Measurements from ENCODE around the gene DTX2.
"Not testable (repeated sequence)": the region's sequence is repeated elsewhere in the genome, so short reads cannot be mapped to it uniquely, and the experiment has no call there.

Gene DTX2

GRCh38 chr7:76461464-76462101 is at the start of gene DTX2:
TSS of gene DTX2 (plus strand) at chr7:76461709. CDS start at chr7:76480510, 18,801 bp downstream.
- DNase-seq (ENCODE audit: low read depth); in situ Hi-C loops (cut with HindIII; ENCODE audit: low sequenced_read_pairs): not testable (repeated sequence)
- H3K4me3 ChIP-seq (ENCODE audit: low read depth, low read length): peak within 1 kb of the TSS; percentile 41

GRCh38 chr7:76412249-76412648 is 49.3 kb upstream of the DTX2 start:
- H3K4me3 ChIP-seq (ENCODE audit: low read depth, low read length): no peak overlapping the region
- in situ Hi-C loops (cut with HindIII; ENCODE audit: low sequenced_read_pairs): no loop called here
- TF ChIP-seq, protein P1, sequence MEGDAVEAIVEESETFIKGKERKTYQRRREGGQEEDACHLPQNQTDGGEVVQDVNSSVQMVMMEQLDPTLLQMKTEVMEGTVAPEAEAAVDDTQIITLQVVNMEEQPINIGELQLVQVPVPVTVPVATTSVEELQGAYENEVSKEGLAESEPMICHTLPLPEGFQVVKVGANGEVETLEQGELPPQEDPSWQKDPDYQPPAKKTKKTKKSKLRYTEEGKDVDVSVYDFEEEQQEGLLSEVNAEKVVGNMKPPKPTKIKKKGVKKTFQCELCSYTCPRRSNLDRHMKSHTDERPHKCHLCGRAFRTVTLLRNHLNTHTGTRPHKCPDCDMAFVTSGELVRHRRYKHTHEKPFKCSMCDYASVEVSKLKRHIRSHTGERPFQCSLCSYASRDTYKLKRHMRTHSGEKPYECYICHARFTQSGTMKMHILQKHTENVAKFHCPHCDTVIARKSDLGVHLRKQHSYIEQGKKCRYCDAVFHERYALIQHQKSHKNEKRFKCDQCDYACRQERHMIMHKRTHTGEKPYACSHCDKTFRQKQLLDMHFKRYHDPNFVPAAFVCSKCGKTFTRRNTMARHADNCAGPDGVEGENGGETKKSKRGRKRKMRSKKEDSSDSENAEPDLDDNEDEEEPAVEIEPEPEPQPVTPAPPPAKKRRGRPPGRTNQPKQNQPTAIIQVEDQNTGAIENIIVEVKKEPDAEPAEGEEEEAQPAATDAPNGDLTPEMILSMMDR (IDR thresholded peaks at IDR 0.05; ENCODE audit: low read depth, low read length, missing control alignments): no peak
- DNase-seq (ENCODE audit: low read depth): no peak

GRCh38 chr7:76417654-76418310 is 43.7 kb upstream of the DTX2 start:
- H3K4me3 ChIP-seq (ENCODE audit: low read depth, low read length); DNase-seq (ENCODE audit: low read depth); in situ Hi-C loops (cut with HindIII; ENCODE audit: low sequenced_read_pairs): not testable (repeated sequence)

GRCh38 chr7:76421097-76421496 is 40.4 kb upstream of the DTX2 start:
- in situ Hi-C loops (cut with HindIII; ENCODE audit: low sequenced_read_pairs); H3K4me3 ChIP-seq (ENCODE audit: low read depth, low read length): not testable (repeated sequence)
- DNase-seq (ENCODE audit: low read depth): peak; percentile 80

- in situ Hi-C loops (cut with HindIII; ENCODE audit: low sequenced_read_pairs): no loop called here
- H3K4me3 ChIP-seq (ENCODE audit: low read depth, low read length): no peak overlapping the region
- TF ChIP-seq, protein P1 (IDR thresholded peaks at IDR 0.05; ENCODE audit: low read depth, low read length, missing control alignments): no peak
- DNase-seq (ENCODE audit: low read depth): no peak
These were observed 37.7 kb upstream of the DTX2 start for GRCh38 chr7:76423666-76424412.

DNA sequence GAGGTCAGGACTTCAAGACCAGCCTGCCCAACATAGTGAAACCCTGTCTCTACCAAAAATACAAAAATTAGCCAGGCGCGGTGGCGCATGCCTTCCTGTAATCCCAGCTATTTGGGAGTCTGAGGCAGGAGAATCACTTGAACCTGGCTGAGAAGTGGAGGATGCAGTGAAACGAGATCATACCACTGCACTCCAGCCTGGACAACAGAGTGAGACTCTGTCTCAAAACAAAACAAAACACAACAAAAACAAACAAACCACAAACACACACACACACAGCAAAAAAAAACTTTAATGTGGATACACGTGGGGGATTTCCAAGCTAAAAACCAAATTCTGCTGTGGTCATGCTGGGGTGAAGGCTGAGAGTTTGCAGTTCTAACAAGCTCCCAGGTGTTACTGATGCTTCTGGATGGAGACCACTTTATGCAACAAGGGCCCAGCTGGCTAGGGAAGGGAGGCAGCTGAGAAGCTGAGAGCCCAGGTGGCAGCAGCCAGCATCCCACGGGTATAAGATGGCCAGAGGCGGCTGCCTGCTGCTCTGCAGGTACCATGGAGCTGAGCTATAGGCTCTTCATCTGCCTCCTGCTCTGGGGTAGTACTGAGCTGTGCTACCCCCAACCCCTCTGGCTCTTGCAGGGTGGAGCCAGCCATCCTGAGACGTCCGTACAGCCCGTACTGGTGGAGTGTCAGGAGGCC is 36.9 kb upstream of the DTX2 start, which contains the start of gene ZP3:
ZP3 (plus strand) TSS at position 538 of the 699 bp plus-strand sequence; CDS start at position 553, 15 bp downstream.
- in situ Hi-C loops (cut with HindIII; ENCODE audit: low sequenced_read_pairs): no loop called here
- no peak for DNase-seq (ENCODE audit: low read depth)
- TF ChIP-seq, protein P1 (IDR thresholded peaks at IDR 0.05; ENCODE audit: low read depth, low read length, missing control alignments): no peak
- no peak within 1 kb of the TSS for H3K4me3 ChIP-seq (ENCODE audit: low read depth, low read length)

DNA sequence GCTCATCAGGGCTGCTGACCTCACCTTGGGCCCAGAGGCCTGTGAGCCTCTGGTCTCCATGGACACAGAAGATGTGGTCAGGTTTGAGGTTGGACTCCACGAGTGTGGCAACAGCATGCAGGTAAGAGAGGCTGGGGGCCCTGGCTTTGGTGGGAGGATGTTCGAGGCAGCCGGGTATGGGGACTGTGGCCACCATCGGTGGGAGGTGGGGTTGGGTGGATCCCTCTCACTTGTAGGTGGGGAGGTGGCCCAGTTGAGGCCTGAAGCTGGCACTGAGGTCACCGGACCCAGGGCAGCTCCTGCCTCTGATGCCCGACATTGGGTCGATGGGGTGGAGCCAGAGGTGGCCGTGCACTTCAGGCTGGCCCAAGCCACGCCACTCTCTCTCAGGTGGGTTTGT is 36.4 kb upstream of the DTX2 start:
- TF ChIP-seq, protein P1 (IDR thresholded peaks at IDR 0.05; ENCODE audit: low read depth, low read length, missing control alignments): no peak
- in situ Hi-C loops (cut with HindIII; ENCODE audit: low sequenced_read_pairs): no loop called here
- DNase-seq (ENCODE audit: low read depth): no peak
- no peak overlapping the region for H3K4me3 ChIP-seq (ENCODE audit: low read depth, low read length)

DNA sequence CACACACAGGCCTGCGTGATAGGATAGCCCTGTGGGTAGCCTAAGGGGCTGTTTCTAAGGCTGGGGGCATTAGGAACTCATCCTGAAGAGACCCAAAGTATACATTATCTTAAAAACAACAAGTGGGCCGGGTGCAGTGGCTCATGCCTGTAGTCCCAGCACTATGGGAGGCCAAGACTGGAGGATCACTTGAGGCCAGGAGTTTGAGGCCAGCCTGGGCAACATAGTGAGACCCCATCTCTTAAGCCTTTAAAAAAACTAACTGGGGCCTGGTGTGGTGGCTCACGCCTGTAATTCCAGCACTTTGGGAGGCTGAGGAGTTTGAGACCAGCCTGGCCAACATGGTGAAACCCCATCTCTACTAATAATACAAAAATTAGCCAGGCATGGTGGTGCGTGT is 36.0 kb upstream of the DTX2 start:
- DNase-seq (ENCODE audit: low read depth); in situ Hi-C loops (cut with HindIII; ENCODE audit: low sequenced_read_pairs); H3K4me3 ChIP-seq (ENCODE audit: low read depth, low read length): not testable (repeated sequence)
